Measurements from ENCODE around the gene DYRK2. TPM values are rescaled to one million over a fixed set of nuclear protein-coding genes. Genes with fewer than 3 reads are reported as not detected.

The DYRK2 gene
- 10.6 and 21.3 TPM in 2 replicates for total RNA-seq

DNA sequence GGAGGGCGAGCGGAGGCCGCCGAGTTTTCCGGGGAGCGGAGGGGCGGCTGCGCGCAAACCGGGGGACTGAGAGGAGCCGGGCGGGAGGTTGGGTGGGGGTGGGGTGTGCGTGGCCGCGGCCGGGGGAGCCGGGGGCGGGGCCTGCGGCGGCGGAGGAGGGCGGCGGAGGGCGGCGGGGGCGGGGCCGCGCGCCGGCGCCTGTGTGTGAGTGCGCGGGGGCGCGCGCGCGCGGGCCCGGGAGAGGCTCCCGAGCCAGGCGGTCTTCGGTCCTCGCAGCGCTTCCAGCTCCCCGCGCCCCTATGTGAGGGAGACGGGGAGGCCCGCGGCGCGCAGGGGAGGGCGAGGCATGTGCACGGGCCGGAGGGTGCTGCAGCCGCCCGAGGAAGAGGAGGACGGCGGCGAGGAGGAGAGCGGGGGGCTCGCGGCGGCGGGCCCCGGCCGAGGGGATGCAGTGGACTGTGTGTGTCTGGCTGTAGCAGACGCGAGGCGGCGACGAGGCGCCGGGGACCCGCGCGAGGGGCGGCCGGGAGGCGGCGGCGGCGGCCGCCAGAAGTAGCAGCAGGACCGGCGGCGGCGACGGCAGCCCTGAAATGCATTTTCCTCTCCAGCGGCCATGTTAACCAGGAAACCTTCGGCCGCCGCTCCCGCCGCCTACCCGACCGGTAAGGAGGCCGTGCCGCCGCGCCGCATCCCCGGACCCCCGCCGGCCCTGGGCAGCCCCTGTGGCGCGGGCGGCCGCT, at the start of gene DYRK2:
TSS of gene DYRK2 (plus strand) at position 225 of the 740 bp plus-strand sequence. CDS start at position 614, 389 bp downstream.

